Endothelial cell of umbilical vein (primary cell): ENCODE data around the gene RHAG. TPM values are rescaled to one million over a fixed set of nuclear protein-coding genes. Genes with fewer than 3 reads are reported as not detected.

Experiments used
- BruUV-seq: library from RNA; stranded (reverse); fragments of 400-500 nt; replicated peaks from 2 replicates; lab custom pipeline; 2021; lab: Mats Ljungman, UMichigan
- CTCF ChIA-PET: fragments of 300-600, 350-600 bp; sonication (Branson Sonifier 250); formaldehyde crosslinking; loops from one replicate; lab custom pipeline; 2021; ENCODE audit warnings: antibody characterized with exemption, inconsistent platforms; lab: Charles Lee
- POLR2A ChIA-PET: fragments of 300-600, 350-600 bp; sonication (Branson Sonifier 250); formaldehyde crosslinking; loops from one replicate; lab custom pipeline; 2021; ENCODE audit warnings: antibody characterized with exemption, inconsistent platforms; lab: Charles Lee
- DNase-seq: peaks from one replicate; pipeline ENCODE4 v3.0.0-alpha.2; 2011; ENCODE audit warnings: low read depth, low spot score
- FAIRE-seq: peaks from 2 replicates; lab custom pipeline; 2011; peaks lifted over from hg19 to GRCh38; lab: Jason Lieb, UNC
- H2AFZ ChIP-seq: 2 replicates; pipeline ENCODE4 v1.6.0; 2012; ENCODE audit warnings: low read depth, low read length, control low read depth, inconsistent platforms
- H3K27ac ChIP-seq: 2 replicates; pipeline ENCODE4 v1.5.1; 2011; ENCODE audit warnings: low read depth, mild to moderate bottlenecking, control low read depth, low read length, moderate library complexity; ENCODE audit not compliant: insufficient read depth
- H3K27me3 ChIP-seq, 2 experiments: 2 replicates each; pipeline versions ENCODE4 v1.6.0 to v1.6.1; 2011; ENCODE audit warnings: low read length in 2 of 2, mixed read lengths in 1 of 2; ENCODE audit not compliant: control insufficient read depth in 2 of 2, insufficient read depth in 2 of 2
- H3K36me3 ChIP-seq, 2 experiments: 2 replicates in 1 of 2; 3 replicates in 1 of 2; pipeline ENCODE4 v1.5.1; 2011; ENCODE audit warnings: low read length in 2 of 2, mild to moderate bottlenecking in 1 of 2, moderate library complexity in 1 of 2; ENCODE audit not compliant: control insufficient read depth in 2 of 2, insufficient read depth in 2 of 2; ENCODE audit errors: extremely low read depth in 1 of 2
- H3K4me1 ChIP-seq: 3 replicates; pipeline ENCODE4 v1.5.1; 2011; ENCODE audit warnings: mild to moderate bottlenecking, low read length; ENCODE audit not compliant: control insufficient read depth, insufficient read depth; ENCODE audit errors: extremely low read depth
- H3K4me2 ChIP-seq: 2 replicates; pipeline ENCODE4 v1.6.1; 2011; ENCODE audit warnings: low read length, control low read depth, mixed read lengths; ENCODE audit not compliant: insufficient read depth
- H3K4me3 ChIP-seq, 3 experiments: fragments of 200-600 bp in 1 of 3; sonication (generic), shearing (Covaris generic) in 1 of 3; replicated peaks in 1 of 3; 2 replicates each; pipeline ENCODE4 v1.5.1; 2011 to 2016; ENCODE audit warnings: control low read depth in 3 of 3, low read length in 3 of 3, mild to moderate bottlenecking in 2 of 3, inconsistent platforms in 1 of 3, low read depth in 1 of 3, moderate library complexity in 1 of 3; ENCODE audit not compliant: insufficient read depth in 1 of 3
- H3K79me2 ChIP-seq: 2 replicates; pipeline ENCODE4 v1.6.0; 2012; ENCODE audit warnings: low read length, inconsistent platforms; ENCODE audit not compliant: control insufficient read depth, insufficient read depth
- H3K9ac ChIP-seq: replicated peaks from 2 replicates; pipeline ENCODE3; 2011; ENCODE audit warnings: low read length, control low read depth; ENCODE audit not compliant: insufficient read depth; ENCODE audit errors: extremely low read depth
- H3K9me1 ChIP-seq: replicated peaks from 3 replicates; pipeline ENCODE4 v1.6.0; 2011; ENCODE audit warnings: mild to moderate bottlenecking, low read length; ENCODE audit not compliant: control insufficient read depth, insufficient read depth; ENCODE audit errors: extremely low read depth
- H3K9me3 ChIP-seq: replicated peaks from 2 replicates; pipeline ENCODE4 v1.5.1; 2012; ENCODE audit warnings: low read length, inconsistent platforms; ENCODE audit not compliant: control insufficient read depth, insufficient read depth
- H4K20me1 ChIP-seq: replicated peaks from 2 replicates; pipeline ENCODE3; 2011; ENCODE audit warnings: mild to moderate bottlenecking, low read length; ENCODE audit not compliant: control insufficient read depth, insufficient read depth; ENCODE audit errors: extremely low read depth
- EZH2 ChIP-seq: IDR thresholded peaks from 2 replicates; pipeline ENCODE4 v1.6.1; 2012; ENCODE audit warnings: borderline replicate concordance, low read depth, mild to moderate bottlenecking, moderate library complexity, low read length, inconsistent platforms; ENCODE audit not compliant: severe bottlenecking
- FOS ChIP-seq: IDR thresholded peaks from 2 replicates; pipeline ENCODE4 v1.6.1; 2011; ENCODE audit warnings: mild to moderate bottlenecking, low read length, moderate library complexity, borderline replicate concordance; ENCODE audit not compliant: insufficient read depth
- GATA2 ChIP-seq: IDR thresholded peaks from 2 replicates; pipeline ENCODE4 v1.7.0; 2011; ENCODE audit warnings: low read depth, mild to moderate bottlenecking, moderate library complexity, mixed read lengths, low read length; ENCODE audit not compliant: insufficient read length, insufficient read depth
- JUN ChIP-seq: IDR thresholded peaks from 2 replicates; pipeline ENCODE4 v1.6.1; 2011; ENCODE audit warnings: borderline replicate concordance, low read depth; ENCODE audit not compliant: insufficient read length, insufficient read depth
- MYC ChIP-seq: IDR thresholded peaks from one replicate; pipeline ENCODE4 v1.6.1; 2011; ENCODE audit warnings: mild to moderate bottlenecking, low read depth, low read length
- POLR2A ChIP-seq: IDR thresholded peaks from 2 replicates; pipeline ENCODE4 v1.6.1; 2012; ENCODE audit warnings: low read depth, mild to moderate bottlenecking, control low read depth, low read length
- POLR2AphosphoS5 ChIP-seq: IDR thresholded peaks from 2 replicates; pipeline ENCODE4 v1.6.1; 2012; ENCODE audit warnings: low read depth, mild to moderate bottlenecking, control low read depth, low read length, moderate library complexity; ENCODE audit not compliant: insufficient read depth
- dilution Hi-C: fragments of 300-500 bp; cut with MboI; formaldehyde crosslinking; loops from one replicate; pipeline ENCODE4 v1.15.0; 2019; ENCODE audit warnings: low sequenced_read_pairs; ENCODE audit not compliant: extremely low pct_ligation_motif_present
- intact Hi-C: fragments of 100-400 bp; cut with micrococcal nuclease; formaldehyde crosslinking; loops from one replicate; pipeline ENCODE4 v1.10.0; 2022
- polyA plus RNA-seq, 4 experiments: library from polyadenylated mRNA; depleted of rRNA in 3 of 4; stranded (reverse) in 3 of 4; unstranded in 1 of 4; fragments of >200 nt; gene quantifications; 2 replicates each; pipeline versions ENCODE4 v1.2.1 to v1.2.3, GENCODE V29; 2011 to 2012; ENCODE audit warnings: missing spikeins in 1 of 4
- total RNA-seq: library from RNA; stranded (reverse); gene quantifications from 2 replicates; pipeline ENCODE4 v1.2.3, GENCODE V29; 2021
- TF ChIP-seq, protein P1 (sequence below), 2 donors: IDR thresholded peaks; 1 replicate in 1 of 2; 2 replicates in 1 of 2; pipeline ENCODE4 v1.5.1; 2011; ENCODE audit warnings: low read length in 2 of 2, mild to moderate bottlenecking in 2 of 2, moderate library complexity in 2 of 2, control low read depth in 1 of 2, inconsistent platforms in 1 of 2, low read depth in 1 of 2; ENCODE audit not compliant: insufficient read depth in 1 of 2; ENCODE audit errors: extremely low read depth in 1 of 2
- TF ChIP-seq, protein P2 (sequence below): IDR thresholded peaks from 2 replicates; pipeline ENCODE4 v1.6.1; 2011; ENCODE audit not compliant: insufficient read depth, insufficient read length

The RHAG gene
- total and polyA plus RNA-seq, 2 donors (not counting 3 experiments of a cell fraction or from before 2014, with no cell fraction given), result not detected

DNA sequence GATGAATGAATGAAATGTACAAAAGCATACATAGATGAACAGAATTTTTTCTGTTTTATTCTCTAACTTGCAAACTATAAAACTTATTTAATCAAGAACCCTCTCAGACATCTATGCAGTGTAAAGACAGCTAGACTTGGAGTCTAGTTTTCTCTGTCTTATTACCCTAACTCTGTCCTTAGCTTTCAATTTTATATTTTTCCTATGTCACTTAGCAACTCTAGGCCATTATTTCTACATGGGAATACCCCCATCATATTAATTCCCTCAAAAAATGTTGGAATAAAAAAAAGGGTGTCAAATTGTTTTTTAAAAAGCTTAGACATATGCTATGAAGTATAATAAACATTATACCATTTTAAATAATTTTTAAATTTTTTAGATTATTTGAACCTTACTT is 1.2 kb downstream of the RHAG start:
- no peak overlapping the region for H2AFZ ChIP-seq
- H3K79me2 ChIP-seq, result no peaks in the 10 kb centered on the region
- FAIRE-seq (no peak), DNase-seq (no peak)
- no peaks in the 10 kb centered on the region for H3K36me3 ChIP-seq
- CTCF ChIA-PET, result interaction anchor here (1.1 to 2.1 kb wide), 4 partner anchors 12 to 1847 kb away, joined by 3 to 16 read pairs (median 4); no protein-coding TSS in a partner anchor
- no peak overlapping the region for H3K27ac ChIP-seq
- dilution Hi-C loops, result no loop called here
- H3K4me2 ChIP-seq, result no peak overlapping the region
- POLR2A ChIA-PET, result interaction anchor here (0.7 kb wide), 1 partner anchor 1849 kb away, joined by 6 read pairs; no protein-coding TSS in a partner anchor
- no peaks in the 10 kb centered on the region for H3K9me3 ChIP-seq
- no peak for TF ChIP-seq JUN
- TF ChIP-seq, protein P1, sequence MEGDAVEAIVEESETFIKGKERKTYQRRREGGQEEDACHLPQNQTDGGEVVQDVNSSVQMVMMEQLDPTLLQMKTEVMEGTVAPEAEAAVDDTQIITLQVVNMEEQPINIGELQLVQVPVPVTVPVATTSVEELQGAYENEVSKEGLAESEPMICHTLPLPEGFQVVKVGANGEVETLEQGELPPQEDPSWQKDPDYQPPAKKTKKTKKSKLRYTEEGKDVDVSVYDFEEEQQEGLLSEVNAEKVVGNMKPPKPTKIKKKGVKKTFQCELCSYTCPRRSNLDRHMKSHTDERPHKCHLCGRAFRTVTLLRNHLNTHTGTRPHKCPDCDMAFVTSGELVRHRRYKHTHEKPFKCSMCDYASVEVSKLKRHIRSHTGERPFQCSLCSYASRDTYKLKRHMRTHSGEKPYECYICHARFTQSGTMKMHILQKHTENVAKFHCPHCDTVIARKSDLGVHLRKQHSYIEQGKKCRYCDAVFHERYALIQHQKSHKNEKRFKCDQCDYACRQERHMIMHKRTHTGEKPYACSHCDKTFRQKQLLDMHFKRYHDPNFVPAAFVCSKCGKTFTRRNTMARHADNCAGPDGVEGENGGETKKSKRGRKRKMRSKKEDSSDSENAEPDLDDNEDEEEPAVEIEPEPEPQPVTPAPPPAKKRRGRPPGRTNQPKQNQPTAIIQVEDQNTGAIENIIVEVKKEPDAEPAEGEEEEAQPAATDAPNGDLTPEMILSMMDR (IDR thresholded peaks at IDR 0.05; ENCODE audit: extremely low read depth in 1 of 2, insufficient read depth in 1 of 2, low read depth in 1 of 2, low read length in 2 of 2), result no peak
- TF ChIP-seq POLR2AphosphoS5, result no peak
- TF ChIP-seq, protein P2, sequence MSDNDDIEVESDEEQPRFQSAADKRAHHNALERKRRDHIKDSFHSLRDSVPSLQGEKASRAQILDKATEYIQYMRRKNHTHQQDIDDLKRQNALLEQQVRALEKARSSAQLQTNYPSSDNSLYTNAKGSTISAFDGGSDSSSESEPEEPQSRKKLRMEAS, result no peak
- TF ChIP-seq EZH2, result no peak
- TF ChIP-seq FOS, result no peak
- TF ChIP-seq GATA2, result no peak
- no peak for TF ChIP-seq MYC
- no peak for TF ChIP-seq POLR2A
- no peak overlapping the region for H3K9ac ChIP-seq
- H3K27me3 ChIP-seq, result peaks cover 0 to 2% of the 10 kb centered on the region in 2 experiments
- intact Hi-C loops, result no loop called here
- no peaks in the 10 kb centered on the region for H3K9me1 ChIP-seq
- H3K4me1 ChIP-seq, result no peaks in the 10 kb centered on the region
- H3K4me3 ChIP-seq, result no peak overlapping the region
- no peaks in the 10 kb centered on the region for H4K20me1 ChIP-seq
- BruUV-seq, result no TSS peak
